Stimulated activated memory B cell treated with anti-CD40 and anti-IgM and Interleukin-4, amounts not matched to agents 10 μg/mL and 1 μg/mL and 100 μg/mL, for 72 hours (primary cell): ENCODE results near the gene CASP10.

Experiments
- ATAC-seq: fragments of 150-1000 bp; cut with Tn5 transposase; 2 replicates; pipeline ENCODE4 v1.10.0; 2021
- H3K27ac Mint-ChIP-seq: one replicate; pipeline ENCODE4 v1.8.0; 2022; ENCODE audit warnings: mild to moderate bottlenecking, mixed read lengths
- H3K27me3 Mint-ChIP-seq: one replicate; pipeline ENCODE4 v1.8.0; 2022; ENCODE audit warnings: mixed read lengths
- H3K36me3 Mint-ChIP-seq: one replicate; pipeline ENCODE4 v1.8.0; 2022; ENCODE audit warnings: mixed read lengths
- H3K4me1 Mint-ChIP-seq: one replicate; pipeline ENCODE4 v1.8.0; 2022; ENCODE audit warnings: mixed read lengths
- H3K4me3 Mint-ChIP-seq: one replicate; pipeline ENCODE4 v1.8.0; 2022; ENCODE audit warnings: mild to moderate bottlenecking, moderate library complexity, mixed read lengths
- H3K9me3 Mint-ChIP-seq: one replicate; pipeline ENCODE4 v1.8.0; 2022; ENCODE audit warnings: mixed read lengths

Gene CASP10

DNA sequence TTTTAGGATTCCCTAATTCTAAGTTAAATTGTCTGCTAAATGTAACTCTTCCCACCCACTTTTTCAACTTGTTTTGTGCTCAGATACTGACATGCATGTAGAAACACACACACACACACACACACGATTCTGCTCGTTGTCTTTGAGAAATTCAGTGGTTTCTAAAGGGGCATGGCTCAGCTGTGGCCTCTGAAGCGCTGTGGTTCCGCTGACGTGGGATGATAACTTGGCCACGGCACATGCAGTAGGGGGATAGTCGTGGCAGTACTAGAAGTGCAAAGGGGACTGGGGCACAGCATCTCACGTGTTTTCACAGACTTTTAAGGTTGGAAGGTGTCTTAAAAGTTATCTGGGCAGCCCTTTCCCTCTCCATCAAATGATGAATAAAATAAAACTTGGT, 18.4 kb downstream of the CASP10 start:
- Mint-ChIP-seq H3K4me3 (no peak overlapping the region), H3K27ac (no peak overlapping the region), H3K36me3 (peaks cover 30% of the 10 kb centered on the region), H3K9me3 (no peaks in the 10 kb centered on the region), H3K27me3 (no peaks in the 10 kb centered on the region), H3K4me1 (peaks cover 18% of the 10 kb centered on the region)
- ATAC-seq, result no peak

DNA sequence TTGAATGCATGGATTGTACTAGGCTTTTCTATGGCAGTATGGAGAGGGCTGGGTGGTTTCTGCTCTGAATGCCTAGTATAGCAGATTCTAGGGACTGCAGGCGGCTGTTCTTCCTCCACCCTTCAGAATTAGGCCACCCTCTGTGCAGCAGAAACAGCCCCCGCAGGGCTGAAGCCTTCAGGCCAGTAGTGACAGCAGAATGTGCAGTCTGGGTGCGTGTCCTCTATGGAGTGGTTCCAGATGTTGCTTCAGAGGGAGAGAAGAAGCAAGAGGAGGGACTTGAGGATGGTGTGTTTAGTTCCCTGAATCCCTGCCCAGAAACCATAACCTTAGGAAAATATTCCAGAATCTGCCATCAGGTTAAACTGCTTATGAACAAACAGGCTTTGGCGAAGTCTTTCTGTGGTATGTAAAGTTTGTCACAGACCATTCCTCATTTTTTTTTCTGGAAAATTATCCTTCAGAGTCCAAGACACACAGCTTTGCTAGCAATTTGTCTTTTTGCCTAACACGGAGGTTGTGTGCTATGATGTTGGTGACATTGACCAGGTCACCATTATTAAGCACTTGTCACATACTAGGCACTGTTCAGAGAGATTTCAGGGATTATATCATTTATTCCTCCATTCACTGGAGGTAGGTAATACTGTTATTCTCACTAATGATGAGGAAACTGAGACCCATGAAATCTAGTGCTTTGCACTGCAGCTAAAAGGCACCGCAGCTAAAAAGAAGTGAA, 21.1 kb downstream of the CASP10 start:
- no peak overlapping the region for H3K4me3 Mint-ChIP-seq
- peaks cover 18% of the 10 kb centered on the region for H3K36me3 Mint-ChIP-seq

DNA sequence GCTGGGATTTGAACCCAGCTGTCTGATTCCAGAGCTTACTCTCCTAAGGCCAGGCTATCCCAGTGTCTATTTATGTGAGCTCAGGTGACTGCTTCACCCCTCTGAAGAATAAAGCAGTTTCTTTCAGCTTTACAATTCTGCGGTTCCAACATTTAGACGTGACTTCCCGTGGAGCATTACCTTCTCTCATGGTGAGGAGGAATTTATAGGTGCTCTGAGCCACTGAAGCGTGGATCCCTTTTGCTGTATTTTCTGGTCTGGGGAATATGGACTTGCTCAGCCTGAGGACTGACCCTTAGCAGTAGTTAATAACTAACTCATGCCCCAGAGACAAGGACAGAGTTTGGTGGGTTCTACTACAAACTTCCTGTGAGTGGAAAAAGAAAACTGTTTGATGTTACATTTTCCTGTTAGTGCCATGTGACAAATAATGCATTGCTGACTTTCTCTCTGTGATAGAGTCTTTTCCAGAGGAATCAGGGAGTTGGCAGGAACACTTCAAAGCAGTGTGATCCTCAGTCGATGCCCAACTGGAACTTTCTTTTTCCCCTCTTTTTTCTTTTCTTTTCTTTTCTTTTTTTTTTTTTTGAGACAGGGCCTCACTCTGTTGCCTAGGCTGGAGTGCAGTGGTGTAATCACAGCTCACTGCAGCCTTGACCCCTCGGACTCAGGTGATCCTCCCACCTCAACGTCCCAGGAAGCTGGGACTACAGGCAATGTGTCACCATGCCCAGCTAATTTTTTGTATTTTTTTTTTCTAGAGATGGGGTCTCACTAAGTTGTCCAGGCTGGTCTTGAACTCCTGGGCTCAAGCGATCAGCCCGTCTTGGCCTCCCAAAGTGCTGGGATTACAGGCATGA, 21.9 kb downstream of the CASP10 start:
- H3K4me1 Mint-ChIP-seq, result peaks cover 35% of the 10 kb centered on the region
- H3K36me3 Mint-ChIP-seq, result peaks cover 22% of the 10 kb centered on the region
- ATAC-seq, result no peak
- no peaks in the 10 kb centered on the region for H3K27me3 Mint-ChIP-seq
- no peak overlapping the region for H3K4me3 Mint-ChIP-seq
- H3K9me3 Mint-ChIP-seq, result peaks cover 3% of the 10 kb centered on the region
- no peak overlapping the region for H3K27ac Mint-ChIP-seq

More for the DNA sequence above, 21.1 kb downstream of the CASP10 start:
- Mint-ChIP-seq H3K27me3 (no peaks in the 10 kb centered on the region), H3K4me1 (peaks cover 27% of the 10 kb centered on the region), H3K27ac (no peak overlapping the region), H3K9me3 (no peaks in the 10 kb centered on the region)
- no peak for ATAC-seq

GRCh38 chr2:201205515-201205849, 22.5 kb downstream of the CASP10 start:
- Mint-ChIP-seq H3K36me3 (peaks cover 22% of the 10 kb centered on the region), H3K4me1 (peaks cover 41% of the 10 kb centered on the region), H3K9me3 (peaks cover 3% of the 10 kb centered on the region), H3K27me3 (no peaks in the 10 kb centered on the region), H3K4me3 (no peak overlapping the region), H3K27ac (no peak overlapping the region)
- ATAC-seq, result no peak

DNA sequence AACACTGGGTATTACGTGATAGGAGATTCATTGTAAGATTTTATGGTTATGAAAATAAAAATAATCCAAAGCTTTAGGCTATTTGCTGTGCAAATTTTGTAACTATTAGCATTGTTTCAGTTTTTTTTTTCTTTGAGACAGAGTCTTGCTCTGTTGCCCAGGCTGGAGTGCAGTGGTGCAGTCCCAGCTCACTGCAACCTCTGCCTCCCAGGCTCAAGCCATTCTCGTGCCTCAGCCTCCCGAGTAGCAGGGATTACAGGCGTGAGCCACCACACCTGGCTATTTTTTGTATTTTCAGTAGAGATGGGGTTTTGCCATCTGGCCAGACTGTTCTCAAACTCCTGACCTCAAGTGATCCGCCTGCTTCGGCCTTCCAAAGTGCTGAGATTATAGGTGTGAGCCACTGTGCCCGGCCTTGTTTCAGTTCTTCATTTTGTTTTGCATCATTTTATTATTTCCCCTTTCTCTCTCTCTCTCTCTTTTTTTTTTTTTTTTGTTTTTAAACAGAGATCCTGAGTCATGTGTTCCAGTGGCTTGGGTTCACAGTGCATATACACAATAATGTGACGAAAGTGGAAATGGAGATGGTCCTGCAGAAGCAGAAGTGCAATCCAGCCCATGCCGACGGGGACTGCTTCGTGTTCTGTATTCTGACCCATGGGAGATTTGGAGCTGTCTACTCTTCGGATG, 25.8 kb downstream of the CASP10 start:
- Mint-ChIP-seq H3K27me3 (no peaks in the 10 kb centered on the region), H3K36me3 (peaks cover 22% of the 10 kb centered on the region), H3K27ac (peak overlapping the region; percentile 83), H3K4me3 (peak overlapping the region; percentile 57), H3K9me3 (peaks cover 3% of the 10 kb centered on the region), H3K4me1 (peaks cover 51% of the 10 kb centered on the region)
- ATAC-seq, result peak; percentile 98

DNA sequence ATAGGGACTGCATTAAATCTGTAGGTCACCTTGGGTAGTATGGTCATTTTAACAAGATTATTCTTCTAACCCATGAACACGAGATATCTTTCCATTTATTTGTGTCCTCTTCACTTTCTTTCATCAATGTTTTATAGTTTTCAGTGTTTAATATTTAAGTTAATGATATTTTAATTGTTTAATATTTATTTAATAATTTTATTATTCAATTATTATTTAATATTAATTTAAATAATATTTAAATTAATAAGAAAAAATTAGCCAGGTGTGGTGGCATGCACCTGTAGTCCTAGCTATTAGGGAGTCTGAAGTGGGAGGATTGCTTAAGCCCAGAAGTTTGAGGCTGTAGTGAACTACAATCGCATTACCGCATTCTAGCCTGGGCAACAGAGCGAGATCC, 33.0 kb downstream of the CASP10 start:
- no peak overlapping the region for H3K27ac Mint-ChIP-seq

GRCh38 chr2:201216918-201217317, 34.0 kb downstream of the CASP10 start:
- H3K9me3 Mint-ChIP-seq, result no peaks in the 10 kb centered on the region
- H3K4me3 Mint-ChIP-seq, result no peak overlapping the region
- peaks cover 29% of the 10 kb centered on the region for H3K4me1 Mint-ChIP-seq
- H3K27ac Mint-ChIP-seq, result no peak overlapping the region
- H3K36me3 Mint-ChIP-seq, result peaks cover 37% of the 10 kb centered on the region
- H3K27me3 Mint-ChIP-seq, result no peaks in the 10 kb centered on the region
- peak; percentile 55 for ATAC-seq

More for the DNA sequence above, 33.0 kb downstream of the CASP10 start:
- no peaks in the 10 kb centered on the region for H3K27me3 Mint-ChIP-seq
- no peaks in the 10 kb centered on the region for H3K9me3 Mint-ChIP-seq
- H3K36me3 Mint-ChIP-seq, result peaks cover 37% of the 10 kb centered on the region
- H3K4me1 Mint-ChIP-seq, result peaks cover 35% of the 10 kb centered on the region
- ATAC-seq, result no peak
- no peak overlapping the region for H3K4me3 Mint-ChIP-seq

- no peak for ATAC-seq
- Mint-ChIP-seq H3K27ac (no peak overlapping the region), H3K4me1 (peaks cover 37% of the 10 kb centered on the region), H3K9me3 (no peaks in the 10 kb centered on the region), H3K27me3 (no peaks in the 10 kb centered on the region), H3K4me3 (no peak overlapping the region), H3K36me3 (peaks cover 32% of the 10 kb centered on the region)
Measured at GRCh38 chr2:201218780-201219179, 35.8 kb downstream of the CASP10 start.

DNA sequence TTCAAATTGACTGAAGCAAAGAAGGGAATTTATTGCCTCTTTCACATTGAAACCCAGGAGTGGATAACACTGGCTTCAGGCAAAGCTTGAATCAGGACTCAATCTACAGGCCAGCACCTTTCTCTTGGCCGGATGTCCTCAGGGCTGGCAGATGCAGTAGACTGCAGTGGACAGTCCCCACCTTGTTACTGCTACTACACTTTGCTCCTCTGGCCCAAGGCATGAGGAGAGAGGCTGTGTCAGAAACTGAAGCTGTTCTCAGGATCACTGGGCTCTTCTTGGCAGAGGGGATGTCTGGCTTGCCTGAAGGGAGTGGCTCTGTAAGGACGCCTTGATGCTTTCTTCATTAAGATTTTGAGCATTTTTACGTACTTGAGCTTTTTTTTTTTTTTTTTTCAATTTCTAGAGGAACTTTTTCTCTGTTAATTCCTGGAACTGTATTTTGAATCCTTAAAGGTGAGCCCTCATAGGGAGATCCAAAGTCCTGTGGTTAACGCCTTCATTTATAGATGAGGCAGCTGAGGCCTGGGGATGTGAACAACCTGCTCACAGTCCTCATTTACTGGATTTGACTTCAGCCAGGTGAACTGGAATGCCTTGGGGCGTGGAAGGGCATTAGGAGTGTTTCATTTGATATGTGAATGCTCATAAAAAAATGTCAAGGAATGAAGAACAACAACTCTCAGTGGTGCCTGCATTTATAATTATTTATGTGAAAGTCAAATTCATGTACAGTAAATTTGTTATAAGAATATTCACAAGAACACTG, 36.6 kb downstream of the CASP10 start:
- H3K36me3 Mint-ChIP-seq, result peaks cover 32% of the 10 kb centered on the region
- no peak for ATAC-seq
- no peaks in the 10 kb centered on the region for H3K27me3 Mint-ChIP-seq
- H3K4me3 Mint-ChIP-seq, result no peak overlapping the region
- no peak overlapping the region for H3K27ac Mint-ChIP-seq
- no peaks in the 10 kb centered on the region for H3K9me3 Mint-ChIP-seq
- peaks cover 37% of the 10 kb centered on the region for H3K4me1 Mint-ChIP-seq

DNA sequence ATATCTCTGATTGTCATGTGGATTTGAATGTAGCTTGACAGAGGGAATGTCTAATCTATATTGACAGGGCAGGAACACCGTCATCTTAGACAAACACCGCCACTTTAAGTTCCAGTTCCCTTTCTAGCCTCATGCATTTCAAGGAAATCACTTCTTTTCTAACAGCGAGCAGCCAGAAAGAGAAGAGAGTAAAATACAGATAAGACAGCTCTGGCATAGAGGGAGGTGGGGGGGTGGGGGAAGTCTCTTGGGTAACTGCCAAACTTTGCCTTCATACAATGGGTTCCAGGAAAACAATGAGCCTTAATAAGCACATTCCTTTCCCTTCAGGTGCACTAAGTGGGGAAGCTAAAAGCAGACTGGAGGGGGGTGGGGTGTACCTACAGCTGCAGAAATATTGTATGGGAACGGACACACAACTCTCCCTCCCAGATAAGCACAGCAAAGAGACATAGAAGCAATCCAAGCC, 37.2 kb downstream of the CASP10 start:
- ATAC-seq, result no peak
- Mint-ChIP-seq H3K4me3 (no peak overlapping the region), H3K9me3 (no peaks in the 10 kb centered on the region), H3K27me3 (no peaks in the 10 kb centered on the region), H3K36me3 (peaks cover 29% of the 10 kb centered on the region), H3K27ac (peak overlapping the region; percentile 45), H3K4me1 (peaks cover 36% of the 10 kb centered on the region)

GRCh38 chr2:201223089-201224073, 40.4 kb downstream of the CASP10 start:
- H3K4me1 Mint-ChIP-seq, result peaks cover 23% of the 10 kb centered on the region
- peak overlapping the region; percentile 33 for H3K4me3 Mint-ChIP-seq
- H3K27me3 Mint-ChIP-seq, result no peaks in the 10 kb centered on the region
- H3K27ac Mint-ChIP-seq, result peak overlapping the region; percentile 75
- ATAC-seq, result no peak
- H3K36me3 Mint-ChIP-seq, result peaks cover 6% of the 10 kb centered on the region
- H3K9me3 Mint-ChIP-seq, result no peaks in the 10 kb centered on the region

GRCh38 chr2:201228271-201228911, 45.5 kb downstream of the CASP10 start:
- H3K27ac Mint-ChIP-seq, result peak overlapping the region; percentile 13

GRCh38 chr2:201228912-201229290, 46.0 kb downstream of the CASP10 start:
- no peak overlapping the region for H3K4me3 Mint-ChIP-seq
- no peaks in the 10 kb centered on the region for H3K9me3 Mint-ChIP-seq
- H3K36me3 Mint-ChIP-seq, result no peaks in the 10 kb centered on the region
- ATAC-seq, result no peak
- H3K4me1 Mint-ChIP-seq, result peaks cover 23% of the 10 kb centered on the region
- peak overlapping the region; percentile 13 for H3K27ac Mint-ChIP-seq
- no peaks in the 10 kb centered on the region for H3K27me3 Mint-ChIP-seq

More at GRCh38 chr2:201228271-201228911, 45.5 kb downstream of the CASP10 start:
- peaks cover 27% of the 10 kb centered on the region for H3K4me1 Mint-ChIP-seq
- no peak overlapping the region for H3K4me3 Mint-ChIP-seq
- H3K27me3 Mint-ChIP-seq, result no peaks in the 10 kb centered on the region
- no peaks in the 10 kb centered on the region for H3K36me3 Mint-ChIP-seq
- no peaks in the 10 kb centered on the region for H3K9me3 Mint-ChIP-seq
- ATAC-seq, result no peak
